Fibroblast of skin of abdomen (primary cell): ENCODE measurements around the gene IGLON5.

ENCODE experiments used
- DNase-seq: peaks from one replicate; pipeline ENCODE4 v3.0.0-alpha.2; 2013

IGLON5 gene

GRCh38 chr19:51318687-51319648 lies 7.5 kb downstream of the IGLON5 start:
- DNase-seq, result no peak

DNA sequence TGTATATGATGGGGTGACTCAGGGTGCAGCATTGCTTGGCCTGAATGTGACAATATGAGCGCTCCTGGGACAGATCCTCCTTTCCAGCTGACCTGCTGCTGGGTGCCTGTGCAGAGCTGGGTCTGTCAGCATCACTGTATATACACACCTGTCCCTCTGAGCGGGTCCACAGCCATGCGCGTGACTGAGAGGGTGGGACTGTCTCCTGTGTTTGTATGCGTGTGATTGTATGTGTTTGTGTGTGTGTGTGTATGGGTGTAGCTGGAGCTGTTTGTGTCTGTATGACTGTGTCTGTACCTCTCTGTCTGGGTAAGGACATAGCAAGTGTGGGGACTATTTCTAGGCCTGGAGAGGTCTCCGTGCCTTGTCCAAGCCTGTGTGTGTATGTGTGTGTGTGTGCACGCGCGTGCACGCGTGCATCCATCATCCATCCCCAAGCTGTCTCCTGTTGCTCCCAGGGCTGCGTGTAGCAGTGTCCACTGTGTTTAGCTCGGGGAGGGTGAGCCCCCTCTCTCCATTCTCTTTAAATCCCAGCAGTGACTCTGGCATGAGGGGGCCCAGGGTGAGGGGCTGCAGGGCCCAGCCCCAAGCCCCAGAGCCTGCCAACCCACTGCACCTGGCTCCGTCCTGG lies 8.3 kb downstream of the IGLON5 start:
- DNase-seq, result no peak

GRCh38 chr19:51320280-51320657 lies 8.8 kb downstream of the IGLON5 start:
- no peak for DNase-seq

- DNase-seq, result no peak
These were observed 10.4 kb downstream of the IGLON5 start for GRCh38 chr19:51321799-51322198.

GRCh38 chr19:51323481-51324166 lies 12.2 kb downstream of the IGLON5 start:
- DNase-seq, result no peak

GRCh38 chr19:51324167-51324481 lies 12.7 kb downstream of the IGLON5 start:
- no peak for DNase-seq

DNA sequence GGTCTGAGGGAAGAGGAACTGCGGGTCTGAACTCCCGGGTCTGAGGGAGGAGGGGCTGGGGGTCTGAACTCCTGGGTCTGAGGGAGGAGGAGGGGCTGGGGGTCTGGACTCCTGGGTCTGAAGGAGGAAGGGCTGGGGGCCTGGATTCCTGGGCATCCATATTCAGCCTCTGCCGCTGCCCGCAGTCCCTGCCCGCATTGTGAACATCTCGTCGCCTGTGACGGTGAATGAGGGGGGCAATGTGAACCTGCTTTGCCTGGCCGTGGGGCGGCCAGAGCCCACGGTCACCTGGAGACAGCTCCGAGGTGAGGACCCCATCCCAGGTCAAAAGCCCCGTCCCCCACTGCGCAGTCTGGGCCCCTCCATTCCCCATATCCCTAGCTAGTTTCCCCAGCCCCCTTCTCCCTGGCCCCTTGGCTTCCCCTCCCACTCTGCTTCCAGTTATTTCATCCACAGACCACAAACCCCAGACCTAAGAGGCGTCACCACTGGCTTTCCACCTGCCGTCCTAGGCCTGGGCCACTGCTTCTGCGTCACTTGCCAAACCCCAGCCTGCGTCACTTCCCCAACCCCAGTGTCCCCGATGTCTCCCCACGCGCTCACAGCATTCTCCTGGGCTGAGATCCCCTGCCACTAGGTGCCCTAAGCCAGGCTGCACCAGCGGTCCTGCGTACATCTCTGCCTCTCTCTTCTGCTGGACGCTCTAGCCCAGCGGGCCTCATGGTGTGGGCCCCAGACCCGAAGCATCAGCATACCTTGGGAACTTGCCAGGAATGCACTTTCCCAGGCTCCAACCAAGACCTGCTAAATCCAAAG lies 13.9 kb downstream of the IGLON5 start:
- no peak for DNase-seq

DNA sequence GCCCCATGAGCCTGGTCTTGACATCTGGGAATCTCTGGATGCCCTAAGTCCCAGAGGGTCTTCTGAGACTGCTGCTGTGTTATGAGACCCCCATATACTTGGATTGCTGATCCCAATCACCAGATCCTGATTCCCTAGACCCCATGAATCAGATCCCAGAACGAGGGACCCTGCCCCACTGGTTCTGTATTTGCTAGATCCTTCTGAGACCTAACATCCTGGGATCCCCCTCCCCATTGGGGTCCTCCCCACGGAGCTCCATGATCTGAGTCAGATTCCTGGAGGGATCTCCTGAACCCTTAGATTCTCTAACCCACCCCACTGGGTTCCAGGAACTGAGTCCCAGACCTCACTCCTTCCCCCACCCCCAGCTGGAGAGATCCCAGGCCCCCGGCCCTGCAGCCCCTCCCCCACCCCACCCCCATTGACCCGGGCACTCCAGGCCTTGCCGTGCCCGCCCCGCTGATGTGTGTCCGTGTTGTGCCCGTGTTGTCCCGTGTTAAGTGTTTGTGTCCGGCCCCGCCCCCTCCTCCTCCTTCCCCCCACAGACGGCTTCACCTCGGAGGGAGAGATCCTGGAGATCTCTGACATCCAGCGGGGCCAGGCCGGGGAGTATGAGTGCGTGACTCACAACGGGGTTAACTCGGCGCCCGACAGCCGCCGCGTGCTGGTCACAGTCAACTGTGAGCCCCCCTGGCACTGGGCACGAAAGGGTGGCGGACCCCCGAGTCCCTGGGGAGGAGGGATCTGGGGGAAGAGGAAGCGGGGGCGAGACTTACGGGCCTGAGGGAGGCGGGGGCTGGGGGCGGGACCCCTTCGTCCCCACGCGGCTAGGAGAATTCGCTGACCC lies 15.0 kb downstream of the IGLON5 start:
- DNase-seq, result no peak

- DNase-seq, result peak; percentile 27
These were observed 15.9 kb downstream of the IGLON5 start for GRCh38 chr19:51327066-51328001.

DNA sequence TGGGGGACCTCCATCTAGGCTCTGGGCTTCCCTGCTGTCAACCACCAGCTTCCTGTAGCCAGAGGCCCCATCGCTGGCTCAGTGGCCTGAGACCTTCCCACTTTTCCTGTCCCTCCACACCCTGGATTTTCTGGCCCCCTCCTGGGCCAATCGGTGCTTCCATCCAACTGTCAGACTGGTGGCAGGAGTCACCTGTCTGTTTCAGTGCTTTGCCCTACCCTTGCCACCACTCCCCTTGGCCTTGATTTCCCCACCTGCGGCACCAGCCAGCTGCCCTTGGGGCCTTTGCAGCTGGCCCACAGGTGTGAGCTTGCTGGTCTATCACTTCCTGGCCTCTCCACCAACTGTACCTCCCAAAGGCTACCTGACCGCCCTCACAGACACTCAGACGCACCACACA lies 18.0 kb downstream of the IGLON5 start:
- DNase-seq, result no peak

DNA sequence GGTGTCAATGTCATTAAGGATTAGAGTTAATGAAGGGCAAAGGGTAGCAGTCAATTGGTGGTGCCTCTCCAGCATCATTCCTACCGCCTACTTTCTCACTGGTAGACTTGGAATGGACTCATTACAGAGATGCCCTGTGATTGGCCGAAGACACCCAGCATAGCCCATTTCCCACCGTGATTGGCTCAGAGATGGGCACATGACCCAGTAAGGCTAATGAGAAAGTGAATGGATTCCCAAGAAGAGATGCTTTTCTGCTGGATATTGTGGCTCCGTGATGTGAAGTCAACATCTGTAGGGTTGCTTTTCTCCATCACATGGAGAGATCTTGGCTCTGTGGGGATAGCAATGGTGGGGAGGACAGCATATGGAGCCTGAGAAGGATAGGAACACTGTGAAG lies 18.9 kb downstream of the IGLON5 start:
- no peak for DNase-seq

DNA sequence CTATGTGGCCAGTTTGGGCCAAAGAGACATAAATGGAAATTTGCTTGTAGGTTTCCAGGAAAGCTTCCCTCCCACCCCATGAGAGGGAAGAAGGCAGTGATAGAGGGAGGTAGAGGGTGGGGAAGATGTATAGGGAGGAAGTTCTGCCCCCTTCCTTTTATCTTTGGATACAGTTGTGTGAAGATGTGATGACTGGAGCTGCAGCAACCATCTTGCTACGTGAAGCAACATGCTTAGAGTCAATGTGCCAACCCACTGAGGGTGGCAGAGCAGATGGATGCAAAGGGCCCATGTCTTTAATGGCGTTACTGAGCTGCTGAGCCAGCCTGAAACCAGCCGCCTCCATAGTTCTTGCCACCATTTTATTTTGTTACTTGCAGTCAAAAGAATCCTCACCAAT lies 19.7 kb downstream of the IGLON5 start:
- no peak for DNase-seq

DNA sequence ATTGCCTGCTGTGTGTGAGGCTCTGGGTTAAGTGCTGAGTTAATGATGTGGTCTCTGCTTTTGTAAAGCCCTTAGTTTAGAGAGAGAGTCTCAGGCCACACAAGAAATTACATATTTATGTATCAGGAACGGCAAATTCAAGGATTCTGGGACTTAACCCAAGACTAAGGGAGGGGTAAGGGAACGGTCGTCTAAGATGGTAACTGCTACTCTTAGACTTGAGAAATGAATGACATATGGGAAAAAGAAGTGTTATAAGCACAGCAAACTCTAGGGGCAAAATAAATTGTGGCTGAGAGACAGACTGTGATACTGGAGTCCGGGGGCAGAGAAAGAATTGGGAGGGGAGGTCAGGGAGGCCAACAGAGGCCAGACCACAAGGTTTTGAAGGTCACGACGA lies 20.3 kb downstream of the IGLON5 start:
- no peak for DNase-seq

- DNase-seq, result no peak
These were observed 22.5 kb downstream of the IGLON5 start for GRCh38 chr19:51333836-51334460.

DNA sequence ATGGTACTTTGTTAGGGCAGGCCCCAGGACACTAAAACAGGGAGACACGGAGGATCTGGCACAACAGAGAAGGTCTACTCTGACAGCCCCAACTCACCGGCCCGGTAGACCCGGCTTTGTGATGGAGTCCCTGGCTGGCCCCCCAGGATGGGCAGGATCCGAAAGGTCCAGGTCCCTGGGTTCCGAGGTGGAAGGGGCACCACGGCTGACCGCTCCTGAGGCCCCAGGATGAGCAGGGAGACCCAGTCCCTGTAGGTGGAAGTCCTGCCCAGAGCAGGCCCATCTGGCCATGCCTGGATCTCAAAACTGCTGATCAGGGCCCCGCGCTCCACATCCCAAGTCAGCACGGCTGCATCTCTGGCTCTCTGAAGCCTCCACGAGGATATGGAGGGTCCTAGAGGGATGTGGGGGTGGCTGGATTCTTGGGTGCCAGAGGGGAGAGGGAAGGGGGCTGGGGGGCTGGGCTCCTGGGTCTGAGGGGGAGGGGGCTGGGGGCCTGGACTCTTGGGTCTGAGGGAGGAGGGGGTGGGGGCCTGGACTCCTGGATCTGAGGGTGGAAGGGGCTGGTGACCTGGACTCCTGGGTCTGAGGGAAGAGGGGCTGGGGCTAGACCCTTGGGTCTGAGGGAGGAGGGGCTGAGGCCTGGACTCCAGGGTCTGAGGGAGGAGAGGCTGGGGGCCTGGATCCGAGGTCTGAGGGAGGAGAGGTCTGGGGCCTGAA lies 25.9 kb downstream of the IGLON5 start:
- DNase-seq, result no peak

- DNase-seq, result no peak
These were observed 26.6 kb downstream of the IGLON5 start for GRCh38 chr19:51337861-51338562.

DNA sequence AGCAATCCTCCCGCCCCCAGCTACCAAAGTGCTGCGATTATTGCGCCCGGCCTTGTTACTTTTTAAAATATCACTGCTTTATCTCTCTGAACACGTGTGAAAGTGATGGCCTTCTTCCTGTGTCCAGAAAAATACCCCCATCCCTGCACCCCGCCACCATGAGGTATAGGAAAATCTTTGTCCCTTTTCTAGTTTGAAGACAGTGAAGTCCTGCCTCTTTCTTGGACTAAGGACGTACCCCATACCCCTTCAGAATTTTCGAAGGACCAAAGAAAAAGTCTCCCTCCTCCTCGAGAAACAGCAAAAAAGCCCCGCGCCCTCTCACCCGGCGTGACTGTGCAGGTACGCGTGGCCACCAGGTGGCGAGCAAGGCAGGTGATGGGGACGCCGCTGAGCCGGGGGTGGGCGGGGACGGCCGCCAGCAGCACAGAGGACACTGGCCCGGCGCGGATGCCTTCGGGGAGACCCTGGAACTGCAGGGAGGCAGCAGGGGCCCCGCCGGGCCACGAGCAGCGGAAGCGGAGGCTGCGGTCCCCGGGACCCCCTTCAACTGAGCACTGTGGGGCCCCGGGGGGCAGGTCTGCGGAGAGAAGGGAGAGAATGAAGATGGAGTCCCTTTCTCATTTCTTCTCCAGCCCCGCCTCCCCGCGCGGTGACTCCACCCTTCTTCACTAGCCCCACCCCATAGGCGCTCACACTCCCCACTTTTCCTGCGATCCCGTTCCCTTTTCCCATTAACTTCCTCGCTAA lies 27.3 kb downstream of the IGLON5 start:
- peak; percentile 66 for DNase-seq

DNA sequence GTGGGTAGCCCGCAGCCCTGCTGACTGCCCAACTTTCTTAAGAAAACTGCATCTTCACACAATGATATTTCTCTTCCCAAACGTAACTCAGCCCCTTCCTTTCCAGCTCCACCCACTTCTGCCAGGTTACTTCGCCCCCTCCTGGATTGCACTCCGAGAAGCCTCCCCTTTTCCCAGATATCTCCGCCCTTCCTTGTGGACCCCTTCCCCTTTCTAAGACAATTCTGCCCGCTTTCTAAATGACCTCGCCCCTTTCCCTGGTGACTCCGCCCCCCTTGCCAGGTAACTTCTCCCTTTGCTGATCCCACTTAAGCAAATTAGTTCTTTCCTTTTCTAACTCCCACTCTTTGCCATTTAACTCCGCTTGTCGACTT lies 27.9 kb downstream of the IGLON5 start:
- no peak for DNase-seq
